Gastroesophageal sphincter (tissue), 4 donors: ENCODE data around the gene ANKK1. TPM values are rescaled to one million over a fixed set of nuclear protein-coding genes. Genes with fewer than 3 reads are reported as not detected.

ENCODE experiments used
- ATAC-seq: fragments of 150-250 bp; one replicate; pipeline ENCODE4 v1.9.1; 2016; ENCODE audit warnings: mild to moderate bottlenecking, moderate library complexity
- H3K27ac ChIP-seq, 4 donors: fragments of 200-600 bp; sonication (generic) in 3 of 4; 1 replicate in 3 of 4; 2 replicates in 1 of 4; pipeline ENCODE4 v1.5.1; 2016 to 2019
- H3K27me3 ChIP-seq: fragments of 200-600 bp; sonication (generic); one replicate; pipeline ENCODE4 v1.5.1; 2019
- H3K36me3 ChIP-seq, 2 donors: fragments of 200-600 bp; sonication (generic); one replicate each; pipeline ENCODE4 v1.5.1; 2019; ENCODE audit warnings: control low read depth in 1 of 2
- H3K4me1 ChIP-seq, 3 donors: fragments of 200-600 bp; sonication (generic); 1 replicate in 2 of 3; 2 replicates in 1 of 3; pipeline ENCODE4 v1.5.1; 2016 to 2019; ENCODE audit warnings: control low read depth in 2 of 3
- H3K4me3 ChIP-seq, 2 donors: fragments of 200-600 bp; sonication (generic); one replicate each; pipeline ENCODE4 v1.5.1; 2019; ENCODE audit warnings: mild to moderate bottlenecking in 1 of 2, moderate library complexity in 1 of 2
- H3K9me3 ChIP-seq, 3 donors: fragments of 200-600 bp; sonication (generic); one replicate each; pipeline ENCODE4 v1.5.1; 2017 to 2019; ENCODE audit warnings: control low read depth in 2 of 3
- CTCF ChIP-seq, 4 experiments: fragments of 200-600 bp in 2 of 4; fragments of 450-650 bp in 2 of 4; sonication (generic) in 1 of 4; IDR thresholded peaks; one replicate each; pipeline ENCODE4 v1.5.1; 2017 to 2019; ENCODE audit warnings: antibody characterized with exemption in 4 of 4, mild to moderate bottlenecking in 2 of 4, moderate library complexity in 2 of 4
- EP300 ChIP-seq: sonication (generic); formaldehyde crosslinking; IDR thresholded peaks from one replicate; pipeline ENCODE4 v1.6.1; 2017; ENCODE audit warnings: antibody characterized with exemption, mild to moderate bottlenecking
- POLR2A ChIP-seq, 2 donors: fragments of 450-650 bp; IDR thresholded peaks; one replicate each; pipeline ENCODE4 v1.6.1; 2017; ENCODE audit warnings: antibody characterized with exemption in 2 of 2, mild to moderate bottlenecking in 2 of 2, moderate library complexity in 1 of 2
- POLR2AphosphoS5 ChIP-seq: sonication (generic); formaldehyde crosslinking; IDR thresholded peaks from one replicate; pipeline ENCODE4 v1.6.1; 2017; ENCODE audit warnings: antibody characterized with exemption
- WGBS, 2 donors: methylation state at CpG; one replicate each; pipeline ENCODE4 v1.1.5; 2018; ENCODE audit warnings: low coverage in 1 of 2; 5-methylcytosine and 5-hydroxymethylcytosine counted together
- total RNA-seq, 4 donors: library from RNA; depleted of rRNA; stranded (reverse); fragments of >200 nt; gene quantifications; one replicate each; pipeline ENCODE4 v1.1.0, GENCODE V29; 2016

The ANKK1 gene
- total RNA-seq, 4 donors from 2014 or later, result 0.27 TPM; not detected in 2

GRCh38 chr11:113356203-113356602 lies 31.4 kb upstream of the ANKK1 start:
- WGBS, 2 donors, result 89 to 97% methylated on average over 3 of the region's 3 CpGs
- H3K36me3 ChIP-seq, result peaks cover 0 to 98% of the 10 kb centered on the region in 2 donors
- ATAC-seq, result no peak
- H3K27ac ChIP-seq, result no peak overlapping the region
- H3K27me3 ChIP-seq, result no peaks in the 10 kb centered on the region
- H3K4me3 ChIP-seq, result no peak overlapping the region
- H3K9me3 ChIP-seq, result peaks cover 0 to 16% (median 2%) of the 10 kb centered on the region in 3 donors
- TF ChIP-seq POLR2AphosphoS5 (no peak), CTCF (IDR thresholded peaks at IDR 0.05) (no peak), EP300 (no peak), POLR2A (IDR thresholded peaks at IDR 0.05) (no peak)
- H3K4me1 ChIP-seq, result no peaks in the 10 kb centered on the region

DNA sequence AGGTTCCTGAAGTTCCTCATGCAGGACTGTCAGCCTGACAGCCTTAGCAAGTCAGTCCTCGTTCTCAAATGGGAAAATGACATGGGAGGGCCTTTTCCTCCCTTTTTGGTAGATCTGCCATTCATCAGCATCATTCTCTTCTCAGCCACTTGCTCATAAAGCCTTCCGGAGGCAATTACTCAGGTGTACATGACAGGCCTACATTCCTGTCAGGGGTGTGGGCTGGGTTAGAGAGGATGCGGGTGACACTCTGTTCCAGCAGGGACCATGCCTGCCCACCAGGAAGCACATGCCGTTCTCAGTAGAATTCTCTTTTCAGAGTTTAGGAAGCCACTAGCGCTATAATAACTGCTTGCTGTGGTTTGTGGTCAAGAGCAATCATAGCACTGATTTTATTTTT lies 24.2 kb upstream of the ANKK1 start:
- ATAC-seq, result no peak
- no peaks in the 10 kb centered on the region for H3K4me1 ChIP-seq
- H3K27ac ChIP-seq, result no peak overlapping the region
- TF ChIP-seq POLR2A (IDR thresholded peaks at IDR 0.05), result no peak
- no peak for TF ChIP-seq POLR2AphosphoS5
- no peak for TF ChIP-seq CTCF (IDR thresholded peaks at IDR 0.05)
- no peaks in the 10 kb centered on the region for H3K27me3 ChIP-seq
- 71% methylated on average over 5 of the region's 5 CpGs; no CpG with 5 or more reads in 1 of the 2 donors for WGBS, 2 donors
- H3K4me3 ChIP-seq, result no peak overlapping the region
- H3K9me3 ChIP-seq, result no peaks in the 10 kb centered on the region
- H3K36me3 ChIP-seq, result peaks cover 0 to 100% of the 10 kb centered on the region in 2 donors

DNA sequence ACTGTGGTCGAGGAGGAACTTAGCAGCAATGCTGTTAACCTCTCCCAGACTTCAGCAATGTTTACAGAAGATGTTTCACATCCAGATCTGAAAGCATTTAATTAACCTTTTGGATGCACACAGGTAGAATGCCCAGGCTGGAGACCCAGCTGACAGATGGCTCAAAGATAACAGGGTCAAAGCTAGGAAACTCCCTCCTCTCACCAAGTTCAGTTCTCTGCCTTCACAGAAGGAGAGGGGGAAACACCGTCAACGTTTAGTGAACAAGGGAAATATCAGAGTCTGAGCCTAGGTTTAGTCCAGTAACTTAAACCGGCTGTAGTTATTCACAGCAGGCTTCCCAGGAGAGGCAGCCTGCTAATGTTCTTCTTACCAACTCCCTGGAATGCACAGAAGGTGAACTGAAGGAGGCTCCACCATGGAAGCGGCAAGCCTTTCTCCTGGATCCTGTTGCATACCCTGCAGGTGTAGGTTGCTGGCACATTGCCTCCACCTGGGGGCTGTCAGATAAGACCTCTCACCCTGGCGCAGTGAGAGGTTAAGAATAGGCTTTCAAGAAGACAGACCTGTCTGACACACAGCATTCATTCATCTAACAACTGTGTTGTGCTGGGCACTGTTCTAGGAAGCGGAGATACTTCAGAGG lies 23.5 kb upstream of the ANKK1 start:
- Histone ChIP-seq H3K9me3 (no peaks in the 10 kb centered on the region), H3K27me3 (no peaks in the 10 kb centered on the region), H3K4me3 (no peak overlapping the region), H3K36me3 (peaks cover 0 to 100% of the 10 kb centered on the region in 2 donors), H3K27ac (no peak overlapping the region), H3K4me1 (no peaks in the 10 kb centered on the region)
- no peak for TF ChIP-seq CTCF (IDR thresholded peaks at IDR 0.05)
- 67 to 90% methylated on average over 1 to 3 of the region's 7 CpGs for WGBS, 2 donors
- ATAC-seq, result no peak

GRCh38 chr11:113365895-113366294 lies 21.7 kb upstream of the ANKK1 start:
- no peak for TF ChIP-seq POLR2A (IDR thresholded peaks at IDR 0.05)
- no peak for TF ChIP-seq EP300
- no peak for TF ChIP-seq CTCF (IDR thresholded peaks at IDR 0.05)
- TF ChIP-seq POLR2AphosphoS5, result no peak
- Histone ChIP-seq H3K9me3 (no peaks in the 10 kb centered on the region), H3K27me3 (no peaks in the 10 kb centered on the region), H3K4me1 (no peaks in the 10 kb centered on the region), H3K4me3 (no peak overlapping the region), H3K36me3 (peaks cover 0 to 92% of the 10 kb centered on the region in 2 donors), H3K27ac (no peak overlapping the region)
- WGBS, 2 donors, result 75 to 93% methylated on average over 1 to 3 of the region's 5 CpGs
- ATAC-seq, result no peak

DNA sequence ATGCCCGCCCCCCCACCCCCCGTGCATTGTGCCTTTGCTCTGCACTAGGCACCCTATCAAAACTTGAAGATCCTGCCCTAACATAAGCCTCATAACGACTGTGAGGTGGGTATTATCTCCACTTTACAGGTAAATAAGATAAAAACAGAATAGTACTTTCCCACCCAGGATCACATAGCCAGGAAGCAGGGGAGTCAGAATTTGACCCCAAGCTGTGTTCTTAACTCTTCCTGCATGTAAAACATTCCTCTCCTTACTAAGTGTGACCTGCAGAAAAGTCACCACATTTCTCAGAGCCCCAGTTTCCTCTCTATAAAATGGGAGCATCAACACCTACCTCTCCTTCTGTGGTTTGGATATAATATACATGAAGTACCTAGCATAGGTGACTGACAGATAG lies 18.2 kb upstream of the ANKK1 start:
- Histone ChIP-seq H3K4me1 (no peaks in the 10 kb centered on the region), H3K9me3 (no peaks in the 10 kb centered on the region), H3K27me3 (no peaks in the 10 kb centered on the region), H3K27ac (no peak overlapping the region), H3K36me3 (peaks cover 0 to 57% of the 10 kb centered on the region in 2 donors), H3K4me3 (no peak overlapping the region)
- no peak for ATAC-seq
- 67% methylated on average over 1 of the region's 3 CpGs; no CpG with 5 or more reads in 1 of the 2 donors for WGBS, 2 donors
- TF ChIP-seq CTCF (IDR thresholded peaks at IDR 0.05), result no peak
- TF ChIP-seq POLR2A (IDR thresholded peaks at IDR 0.05), result no peak
- no peak for TF ChIP-seq EP300
- no peak for TF ChIP-seq POLR2AphosphoS5
